Dermis microvascular lymphatic vessel endothelial cell (primary cell): ENCODE data around the gene ADORA3. TPM values are rescaled to one million over a fixed set of nuclear protein-coding genes. Genes with fewer than 3 reads are reported as not detected.

Experiments
- DNase-seq, 2 donors: peaks; one replicate each; pipeline versions ENCODE4 v3.0.0 to v3.0.0-alpha.2; 2010; ENCODE audit warnings: low read depth in 2 of 2
- total RNA-seq: library from RNA; depleted of rRNA; stranded (reverse); fragments of >200 nt; gene quantifications from 2 replicates; pipeline ENCODE4 v1.2.1, GENCODE V29; 2014

Gene ADORA3
- total RNA-seq, 1 donor from 2014 or later = 0.13 TPM

- DNase-seq = peak in 1 of 2 donors; percentile 59
These were observed 4.2 kb upstream of the ADORA3 start for GRCh38 chr1:111507411-111508201.

GRCh38 chr1:111506561-111506960 is 3.1 kb upstream of the ADORA3 start:
- DNase-seq = no peak

DNA sequence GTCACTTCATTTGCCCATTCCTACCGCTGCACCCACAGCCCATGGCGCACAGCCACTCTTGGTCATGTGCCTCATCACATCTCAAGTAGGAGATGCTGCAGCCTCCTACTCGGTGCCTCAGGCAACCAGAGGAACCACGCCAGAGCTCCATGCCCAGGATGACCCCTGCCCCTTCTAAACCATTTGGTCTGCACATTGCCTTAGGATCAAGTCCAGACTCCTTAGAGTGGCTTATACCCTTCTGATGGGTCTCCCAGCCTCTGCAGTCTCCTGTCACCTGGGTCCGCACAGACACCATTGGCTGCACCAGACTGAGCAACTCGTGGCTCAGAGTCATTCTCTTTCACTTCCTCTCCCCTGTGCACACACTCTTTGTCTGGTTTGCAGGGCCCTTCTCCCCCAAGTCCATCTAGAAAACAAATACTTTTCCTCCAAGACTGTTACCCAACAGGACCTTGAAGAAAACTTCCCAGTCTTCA is 2.2 kb upstream of the ADORA3 start:
- no peak for DNase-seq

DNA sequence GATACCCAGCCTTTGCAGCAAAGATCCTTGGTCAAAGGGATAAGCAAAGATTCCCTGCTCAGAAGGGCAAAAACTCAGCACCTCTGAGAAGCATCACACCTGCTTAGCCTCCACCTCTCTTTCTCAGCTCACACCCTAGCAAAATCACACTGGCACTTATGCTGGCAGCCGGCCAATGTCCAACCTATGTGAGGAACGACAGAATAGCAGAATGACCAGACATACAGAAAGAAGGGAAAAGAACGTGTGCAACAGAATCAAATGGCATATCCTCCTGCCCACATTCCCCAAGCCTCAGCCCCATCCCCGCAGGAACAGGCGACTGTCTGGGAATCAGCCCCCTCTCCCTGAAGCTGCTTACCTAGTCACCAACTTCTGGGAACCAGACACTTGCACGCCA is 664 bp upstream of the ADORA3 start:
- DNase-seq = no peak

DNA sequence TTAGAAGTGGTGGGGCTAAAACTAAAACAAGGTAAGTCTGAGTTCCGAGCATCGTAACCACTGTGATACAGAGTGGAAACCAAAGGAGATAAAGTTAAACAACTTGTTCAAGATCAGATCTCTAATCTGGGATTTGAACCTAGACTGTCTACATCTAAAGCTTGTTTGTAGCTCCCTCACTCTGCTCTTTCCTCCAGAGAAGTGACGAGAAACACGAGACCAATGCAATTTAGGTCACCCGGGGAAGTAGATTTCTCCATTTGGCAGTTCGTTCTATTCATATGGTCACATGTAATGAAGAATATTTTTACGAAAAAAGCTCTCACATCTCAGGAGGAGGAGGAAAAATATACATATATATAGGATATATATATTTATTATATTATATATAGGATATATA is 1.8 kb downstream of the ADORA3 start:
- no peak for DNase-seq

- peak in 1 of 2 donors; percentile 32 for DNase-seq
These were observed 4.2 kb downstream of the ADORA3 start for GRCh38 chr1:111499026-111499785.

GRCh38 chr1:111497592-111497991 is 5.8 kb downstream of the ADORA3 start:
- no peak for DNase-seq

DNA sequence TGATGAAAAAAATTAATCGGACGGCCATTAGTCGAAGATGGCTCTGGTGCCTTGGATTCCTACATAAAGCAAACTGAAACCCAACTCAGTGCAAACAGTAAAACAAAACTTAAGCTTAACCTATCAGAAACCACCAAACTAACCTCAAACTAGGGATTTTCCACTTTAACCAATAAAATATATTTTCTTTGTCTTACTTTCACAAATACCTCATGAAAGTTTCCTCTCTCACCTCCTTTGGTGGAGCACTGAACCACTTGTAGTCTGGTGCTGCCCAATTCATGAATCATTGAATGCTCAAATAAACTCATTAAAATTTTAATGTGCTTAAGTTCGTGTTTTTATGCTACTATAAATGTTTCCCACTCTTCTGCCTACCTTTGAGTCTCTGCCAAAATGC is 7.0 kb downstream of the ADORA3 start:
- no peak for DNase-seq

GRCh38 chr1:111491070-111491469 is 12.4 kb downstream of the ADORA3 start:
- DNase-seq = no peak

DNA sequence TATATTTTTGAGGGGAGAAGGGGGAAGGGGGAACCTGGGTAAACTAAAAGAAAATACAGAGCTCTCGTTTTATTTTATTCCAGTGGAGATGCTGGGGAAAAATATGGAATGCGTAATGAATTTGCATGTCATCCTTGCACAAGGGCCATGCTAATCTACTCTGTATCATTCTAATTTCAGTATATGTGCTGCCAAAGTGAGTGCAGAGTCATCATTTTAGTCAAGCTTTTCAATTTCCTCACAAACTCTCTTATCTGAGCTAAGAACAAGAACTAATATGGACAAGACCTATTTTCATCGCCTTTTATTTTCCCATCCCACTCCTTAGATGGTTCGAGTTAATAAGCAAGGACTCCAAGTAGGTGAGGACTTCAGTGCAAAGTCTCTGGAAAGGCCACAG is 13.2 kb downstream of the ADORA3 start:
- DNase-seq = no peak

GRCh38 chr1:111489604-111490003 is 13.8 kb downstream of the ADORA3 start:
- DNase-seq = no peak

DNA sequence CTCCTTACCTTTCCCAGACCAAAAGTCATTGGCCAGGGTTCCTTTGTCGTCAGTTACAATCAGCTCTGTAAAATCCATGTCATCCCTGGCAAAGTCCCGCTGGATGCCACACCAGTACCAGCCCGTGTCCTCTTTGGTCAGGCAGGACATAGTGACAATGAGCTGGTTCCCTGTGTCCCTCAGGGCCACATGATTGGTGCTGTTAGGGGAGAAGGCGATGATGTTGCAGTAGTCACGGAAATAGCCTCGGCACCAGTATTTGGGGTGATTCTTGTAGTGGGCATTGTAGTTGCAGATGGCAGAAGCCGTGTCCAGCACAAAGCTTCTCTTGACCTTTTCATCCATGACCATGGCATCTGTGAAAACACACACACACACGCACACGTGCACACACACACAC is 14.8 kb downstream of the ADORA3 start:
- no peak for DNase-seq

GRCh38 chr1:111487133-111487532 is 16.3 kb downstream of the ADORA3 start:
- no peak for DNase-seq

- no peak for DNase-seq
These were observed 17.0 kb downstream of the ADORA3 start for GRCh38 chr1:111486431-111486830.

DNA sequence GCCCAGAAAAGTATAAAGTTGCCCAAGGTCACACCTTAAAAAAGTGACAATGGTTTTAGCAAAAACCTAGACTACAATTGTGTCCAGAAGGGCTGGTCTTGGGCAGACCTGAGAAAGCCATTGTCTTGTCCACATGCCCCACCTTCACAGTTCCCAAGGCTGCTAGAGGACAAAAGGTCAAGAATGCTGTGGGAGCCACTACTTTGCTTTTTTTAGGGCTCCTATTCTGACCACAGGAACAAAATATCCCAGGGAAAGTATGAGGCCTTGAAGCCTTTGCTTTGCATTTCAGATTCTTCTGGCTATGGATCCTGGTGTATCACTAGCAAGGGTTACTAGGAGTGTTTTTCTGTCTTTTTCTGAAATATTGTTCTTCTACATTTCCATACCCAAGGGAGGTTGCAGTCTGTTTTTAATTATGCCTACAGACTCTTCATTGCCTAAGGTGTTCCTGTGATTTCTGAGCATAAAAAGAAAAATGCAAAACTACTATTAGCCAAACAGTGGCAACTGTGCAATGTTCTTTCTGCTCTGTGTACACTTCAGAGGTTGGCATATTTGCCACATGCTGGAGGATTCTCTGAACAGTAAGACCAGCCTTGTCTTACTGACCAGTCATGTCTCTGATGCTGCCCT is 18.9 kb downstream of the ADORA3 start:
- no peak for DNase-seq

DNA sequence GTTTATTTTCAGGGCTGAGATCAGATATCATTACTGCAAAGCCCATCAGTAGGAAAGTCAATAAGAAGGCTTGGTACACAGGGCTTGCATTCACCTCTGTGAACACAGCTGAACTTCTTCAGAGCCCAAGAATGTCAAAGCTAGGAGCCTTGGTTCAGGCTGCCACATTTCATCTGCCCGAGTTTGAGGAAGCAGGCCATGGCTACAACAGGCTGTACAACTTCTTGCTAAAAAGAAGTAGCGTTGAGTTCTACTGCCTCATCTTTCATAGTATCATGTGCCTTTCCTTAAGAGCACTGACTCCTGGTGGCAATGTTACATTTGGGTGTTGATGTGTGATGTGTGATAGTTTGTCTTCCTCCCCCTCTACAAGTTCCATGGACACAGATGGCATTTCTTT is 19.6 kb downstream of the ADORA3 start:
- no peak for DNase-seq

GRCh38 chr1:111483166-111483565 is 20.3 kb downstream of the ADORA3 start:
- no peak for DNase-seq

GRCh38 chr1:111481387-111482221 is 21.8 kb downstream of the ADORA3 start:
- DNase-seq = peak; percentile 43 to 62

GRCh38 chr1:111480674-111481073 is 22.8 kb downstream of the ADORA3 start:
- DNase-seq = no peak

DNA sequence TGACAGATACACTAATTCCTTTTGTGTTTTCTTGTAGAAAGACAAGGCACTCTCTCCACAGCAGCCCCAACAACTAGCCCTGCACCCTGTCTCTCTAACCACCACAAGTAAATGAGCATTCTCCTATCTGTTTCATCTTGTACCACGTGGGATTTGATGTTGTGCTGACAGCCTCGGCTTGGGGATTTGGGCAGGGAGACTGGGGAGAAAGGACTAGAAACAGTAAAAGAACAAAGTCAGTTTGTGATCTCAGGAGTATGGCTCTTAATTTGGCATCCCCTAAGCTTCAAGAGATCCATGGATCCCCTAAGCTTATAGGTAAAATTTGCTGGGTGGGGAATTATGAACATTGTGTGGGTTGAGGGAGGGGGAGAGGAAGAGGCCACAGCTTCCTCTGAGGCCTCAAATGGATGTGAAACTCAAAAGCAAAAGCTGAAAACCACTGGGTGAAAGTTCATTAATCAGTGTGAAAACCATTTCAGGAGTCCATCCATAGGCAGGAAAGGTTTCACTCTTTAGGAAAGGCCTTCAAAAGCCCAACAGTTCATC is 26.6 kb downstream of the ADORA3 start:
- no peak for DNase-seq

- DNase-seq = no peak
These were observed 27.2 kb downstream of the ADORA3 start for GRCh38 chr1:111476214-111476613.
